GM23338 (cell line): ENCODE measurements around the gene CD47.

Source experiments
- CREB1 ChIP-seq: fragments of 250-450 bp; sonication (Bioruptor Pico); IDR thresholded peaks from 2 replicates; pipeline ENCODE4 v1.5.0; 2020; ENCODE audit warnings: low read depth, mild to moderate bottlenecking, moderate library complexity
- EZH2 ChIP-seq: fragments of 200-600 bp; sonication (generic); IDR thresholded peaks from one replicate; pipeline ENCODE4 v1.8.0; 2017; ENCODE audit warnings: antibody characterized with exemption, mild to moderate bottlenecking, low read depth; ENCODE audit not compliant: unreplicated experiment
- EZH2phosphoT487 ChIP-seq: fragments of 200-600 bp; sonication (generic); IDR thresholded peaks from one replicate; pipeline ENCODE4 v1.8.1; 2018; ENCODE audit warnings: antibody characterized with exemption; ENCODE audit not compliant: unreplicated experiment
- JUNB ChIP-seq: IDR thresholded peaks from one replicate; pipeline ENCODE4 v1.6.1; 2016; ENCODE audit warnings: antibody characterized with exemption; ENCODE audit not compliant: unreplicated experiment
- NANOG ChIP-seq: IDR thresholded peaks from 2 replicates; pipeline ENCODE4 v1.6.1; 2016; ENCODE audit warnings: antibody characterized with exemption, borderline replicate concordance
- POLR2AphosphoS5 ChIP-seq: IDR thresholded peaks from 2 replicates; pipeline ENCODE4 v1.6.1; 2016; ENCODE audit warnings: antibody characterized with exemption, low read depth
- STAT1 ChIP-seq: IDR thresholded peaks from one replicate; pipeline ENCODE4 v1.6.1; 2016; ENCODE audit warnings: antibody characterized with exemption; ENCODE audit not compliant: unreplicated experiment
- ZNF114 ChIP-seq: fragments of 250-450 bp; sonication (Bioruptor Pico); IDR thresholded peaks from 2 replicates; pipeline ENCODE4 v1.5.0; 2020; ENCODE audit warnings: mild to moderate bottlenecking, moderate library complexity
- ZNF331 ChIP-seq: fragments of 250-450 bp; sonication (Bioruptor Pico); IDR thresholded peaks from 2 replicates; pipeline ENCODE4 v1.5.0; 2020; ENCODE audit warnings: low read depth, mild to moderate bottlenecking, moderate library complexity
- TF ChIP-seq, protein P1 (sequence below), 2 experiments: fragments of 200-600 bp in 1 of 2; sonication (generic) in 1 of 2; conservative IDR thresholded peaks; 2 replicates each; pipeline versions ENCODE4 v1.5.1 to v1.6.1; 2016 to 2017; ENCODE audit warnings: antibody characterized with exemption in 2 of 2, low read depth in 2 of 2, mild to moderate bottlenecking in 2 of 2, moderate library complexity in 1 of 2
- TF ChIP-seq, protein P2 (sequence below): IDR thresholded peaks from one replicate; pipeline ENCODE4 v1.6.1; 2018; ENCODE audit warnings: antibody characterized with exemption; ENCODE audit not compliant: unreplicated experiment
- TF ChIP-seq, protein P3 (sequence below): IDR thresholded peaks from 2 replicates; pipeline ENCODE4 v1.6.1; 2016; ENCODE audit warnings: antibody characterized with exemption
- TF ChIP-seq, protein P4 (sequence below): fragments of 250-450 bp; sonication (Bioruptor Pico); IDR thresholded peaks from 2 replicates; pipeline ENCODE4 v1.5.0; 2020; ENCODE audit warnings: mild to moderate bottlenecking, moderate library complexity

DNA sequence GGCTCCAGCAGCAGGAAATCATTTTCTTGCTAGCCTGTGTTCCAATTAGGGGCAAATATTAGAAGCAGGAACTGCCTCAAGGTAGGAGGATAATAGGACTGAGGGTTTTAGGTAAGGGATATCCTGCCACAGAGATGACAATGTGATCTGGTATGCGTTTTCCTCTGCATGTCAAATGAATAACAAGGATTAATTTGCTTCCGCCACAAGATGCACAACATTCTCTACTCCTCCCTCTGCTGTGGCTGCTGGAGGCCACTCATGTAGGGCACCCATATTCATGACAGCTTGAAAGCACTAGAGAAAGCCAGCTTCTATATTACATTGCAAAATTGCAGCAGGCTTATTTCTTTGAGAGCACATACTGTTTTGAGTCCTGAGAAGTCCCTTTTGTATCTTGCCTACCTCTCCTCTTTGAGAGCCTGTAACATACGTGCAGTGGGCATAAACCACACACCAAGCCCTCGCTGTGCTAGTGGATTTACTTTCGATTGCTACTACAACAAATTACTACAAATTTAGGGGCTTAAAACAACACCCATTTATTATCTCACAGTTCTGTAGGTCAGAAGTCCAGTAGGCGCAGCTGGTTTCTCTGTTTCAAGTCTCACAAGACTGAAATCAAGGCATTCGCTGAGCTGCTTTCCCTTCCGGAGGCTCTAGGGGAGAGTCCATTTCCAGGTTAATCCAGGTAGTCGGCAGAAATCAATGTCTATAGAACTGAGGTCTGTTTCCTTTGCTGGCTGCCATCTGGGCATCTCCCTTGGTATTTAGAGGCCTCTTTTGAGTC, 5.9 kb upstream of the CD47 start:
- TF ChIP-seq CREB1 (CRISPR knock-in tag) (no peak), POLR2AphosphoS5 (no peak), ZNF114 (CRISPR knock-in tag) (no peak), EZH2phosphoT487 (no peak), EZH2 (no peak), JUNB (no peak), ZNF331 (CRISPR knock-in tag) (no peak), NANOG (no peak), STAT1 (no peak)
- TF ChIP-seq, protein P1, sequence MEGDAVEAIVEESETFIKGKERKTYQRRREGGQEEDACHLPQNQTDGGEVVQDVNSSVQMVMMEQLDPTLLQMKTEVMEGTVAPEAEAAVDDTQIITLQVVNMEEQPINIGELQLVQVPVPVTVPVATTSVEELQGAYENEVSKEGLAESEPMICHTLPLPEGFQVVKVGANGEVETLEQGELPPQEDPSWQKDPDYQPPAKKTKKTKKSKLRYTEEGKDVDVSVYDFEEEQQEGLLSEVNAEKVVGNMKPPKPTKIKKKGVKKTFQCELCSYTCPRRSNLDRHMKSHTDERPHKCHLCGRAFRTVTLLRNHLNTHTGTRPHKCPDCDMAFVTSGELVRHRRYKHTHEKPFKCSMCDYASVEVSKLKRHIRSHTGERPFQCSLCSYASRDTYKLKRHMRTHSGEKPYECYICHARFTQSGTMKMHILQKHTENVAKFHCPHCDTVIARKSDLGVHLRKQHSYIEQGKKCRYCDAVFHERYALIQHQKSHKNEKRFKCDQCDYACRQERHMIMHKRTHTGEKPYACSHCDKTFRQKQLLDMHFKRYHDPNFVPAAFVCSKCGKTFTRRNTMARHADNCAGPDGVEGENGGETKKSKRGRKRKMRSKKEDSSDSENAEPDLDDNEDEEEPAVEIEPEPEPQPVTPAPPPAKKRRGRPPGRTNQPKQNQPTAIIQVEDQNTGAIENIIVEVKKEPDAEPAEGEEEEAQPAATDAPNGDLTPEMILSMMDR (conservative IDR thresholded peaks at IDR 0.05; ENCODE audit: low read depth in 2 of 2) = no peak
- TF ChIP-seq, protein P2, sequence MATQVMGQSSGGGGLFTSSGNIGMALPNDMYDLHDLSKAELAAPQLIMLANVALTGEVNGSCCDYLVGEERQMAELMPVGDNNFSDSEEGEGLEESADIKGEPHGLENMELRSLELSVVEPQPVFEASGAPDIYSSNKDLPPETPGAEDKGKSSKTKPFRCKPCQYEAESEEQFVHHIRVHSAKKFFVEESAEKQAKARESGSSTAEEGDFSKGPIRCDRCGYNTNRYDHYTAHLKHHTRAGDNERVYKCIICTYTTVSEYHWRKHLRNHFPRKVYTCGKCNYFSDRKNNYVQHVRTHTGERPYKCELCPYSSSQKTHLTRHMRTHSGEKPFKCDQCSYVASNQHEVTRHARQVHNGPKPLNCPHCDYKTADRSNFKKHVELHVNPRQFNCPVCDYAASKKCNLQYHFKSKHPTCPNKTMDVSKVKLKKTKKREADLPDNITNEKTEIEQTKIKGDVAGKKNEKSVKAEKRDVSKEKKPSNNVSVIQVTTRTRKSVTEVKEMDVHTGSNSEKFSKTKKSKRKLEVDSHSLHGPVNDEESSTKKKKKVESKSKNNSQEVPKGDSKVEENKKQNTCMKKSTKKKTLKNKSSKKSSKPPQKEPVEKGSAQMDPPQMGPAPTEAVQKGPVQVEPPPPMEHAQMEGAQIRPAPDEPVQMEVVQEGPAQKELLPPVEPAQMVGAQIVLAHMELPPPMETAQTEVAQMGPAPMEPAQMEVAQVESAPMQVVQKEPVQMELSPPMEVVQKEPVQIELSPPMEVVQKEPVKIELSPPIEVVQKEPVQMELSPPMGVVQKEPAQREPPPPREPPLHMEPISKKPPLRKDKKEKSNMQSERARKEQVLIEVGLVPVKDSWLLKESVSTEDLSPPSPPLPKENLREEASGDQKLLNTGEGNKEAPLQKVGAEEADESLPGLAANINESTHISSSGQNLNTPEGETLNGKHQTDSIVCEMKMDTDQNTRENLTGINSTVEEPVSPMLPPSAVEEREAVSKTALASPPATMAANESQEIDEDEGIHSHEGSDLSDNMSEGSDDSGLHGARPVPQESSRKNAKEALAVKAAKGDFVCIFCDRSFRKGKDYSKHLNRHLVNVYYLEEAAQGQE = no peak
- TF ChIP-seq, protein P3, sequence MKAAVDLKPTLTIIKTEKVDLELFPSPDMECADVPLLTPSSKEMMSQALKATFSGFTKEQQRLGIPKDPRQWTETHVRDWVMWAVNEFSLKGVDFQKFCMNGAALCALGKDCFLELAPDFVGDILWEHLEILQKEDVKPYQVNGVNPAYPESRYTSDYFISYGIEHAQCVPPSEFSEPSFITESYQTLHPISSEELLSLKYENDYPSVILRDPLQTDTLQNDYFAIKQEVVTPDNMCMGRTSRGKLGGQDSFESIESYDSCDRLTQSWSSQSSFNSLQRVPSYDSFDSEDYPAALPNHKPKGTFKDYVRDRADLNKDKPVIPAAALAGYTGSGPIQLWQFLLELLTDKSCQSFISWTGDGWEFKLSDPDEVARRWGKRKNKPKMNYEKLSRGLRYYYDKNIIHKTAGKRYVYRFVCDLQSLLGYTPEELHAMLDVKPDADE = no peak
- TF ChIP-seq, protein P4, sequence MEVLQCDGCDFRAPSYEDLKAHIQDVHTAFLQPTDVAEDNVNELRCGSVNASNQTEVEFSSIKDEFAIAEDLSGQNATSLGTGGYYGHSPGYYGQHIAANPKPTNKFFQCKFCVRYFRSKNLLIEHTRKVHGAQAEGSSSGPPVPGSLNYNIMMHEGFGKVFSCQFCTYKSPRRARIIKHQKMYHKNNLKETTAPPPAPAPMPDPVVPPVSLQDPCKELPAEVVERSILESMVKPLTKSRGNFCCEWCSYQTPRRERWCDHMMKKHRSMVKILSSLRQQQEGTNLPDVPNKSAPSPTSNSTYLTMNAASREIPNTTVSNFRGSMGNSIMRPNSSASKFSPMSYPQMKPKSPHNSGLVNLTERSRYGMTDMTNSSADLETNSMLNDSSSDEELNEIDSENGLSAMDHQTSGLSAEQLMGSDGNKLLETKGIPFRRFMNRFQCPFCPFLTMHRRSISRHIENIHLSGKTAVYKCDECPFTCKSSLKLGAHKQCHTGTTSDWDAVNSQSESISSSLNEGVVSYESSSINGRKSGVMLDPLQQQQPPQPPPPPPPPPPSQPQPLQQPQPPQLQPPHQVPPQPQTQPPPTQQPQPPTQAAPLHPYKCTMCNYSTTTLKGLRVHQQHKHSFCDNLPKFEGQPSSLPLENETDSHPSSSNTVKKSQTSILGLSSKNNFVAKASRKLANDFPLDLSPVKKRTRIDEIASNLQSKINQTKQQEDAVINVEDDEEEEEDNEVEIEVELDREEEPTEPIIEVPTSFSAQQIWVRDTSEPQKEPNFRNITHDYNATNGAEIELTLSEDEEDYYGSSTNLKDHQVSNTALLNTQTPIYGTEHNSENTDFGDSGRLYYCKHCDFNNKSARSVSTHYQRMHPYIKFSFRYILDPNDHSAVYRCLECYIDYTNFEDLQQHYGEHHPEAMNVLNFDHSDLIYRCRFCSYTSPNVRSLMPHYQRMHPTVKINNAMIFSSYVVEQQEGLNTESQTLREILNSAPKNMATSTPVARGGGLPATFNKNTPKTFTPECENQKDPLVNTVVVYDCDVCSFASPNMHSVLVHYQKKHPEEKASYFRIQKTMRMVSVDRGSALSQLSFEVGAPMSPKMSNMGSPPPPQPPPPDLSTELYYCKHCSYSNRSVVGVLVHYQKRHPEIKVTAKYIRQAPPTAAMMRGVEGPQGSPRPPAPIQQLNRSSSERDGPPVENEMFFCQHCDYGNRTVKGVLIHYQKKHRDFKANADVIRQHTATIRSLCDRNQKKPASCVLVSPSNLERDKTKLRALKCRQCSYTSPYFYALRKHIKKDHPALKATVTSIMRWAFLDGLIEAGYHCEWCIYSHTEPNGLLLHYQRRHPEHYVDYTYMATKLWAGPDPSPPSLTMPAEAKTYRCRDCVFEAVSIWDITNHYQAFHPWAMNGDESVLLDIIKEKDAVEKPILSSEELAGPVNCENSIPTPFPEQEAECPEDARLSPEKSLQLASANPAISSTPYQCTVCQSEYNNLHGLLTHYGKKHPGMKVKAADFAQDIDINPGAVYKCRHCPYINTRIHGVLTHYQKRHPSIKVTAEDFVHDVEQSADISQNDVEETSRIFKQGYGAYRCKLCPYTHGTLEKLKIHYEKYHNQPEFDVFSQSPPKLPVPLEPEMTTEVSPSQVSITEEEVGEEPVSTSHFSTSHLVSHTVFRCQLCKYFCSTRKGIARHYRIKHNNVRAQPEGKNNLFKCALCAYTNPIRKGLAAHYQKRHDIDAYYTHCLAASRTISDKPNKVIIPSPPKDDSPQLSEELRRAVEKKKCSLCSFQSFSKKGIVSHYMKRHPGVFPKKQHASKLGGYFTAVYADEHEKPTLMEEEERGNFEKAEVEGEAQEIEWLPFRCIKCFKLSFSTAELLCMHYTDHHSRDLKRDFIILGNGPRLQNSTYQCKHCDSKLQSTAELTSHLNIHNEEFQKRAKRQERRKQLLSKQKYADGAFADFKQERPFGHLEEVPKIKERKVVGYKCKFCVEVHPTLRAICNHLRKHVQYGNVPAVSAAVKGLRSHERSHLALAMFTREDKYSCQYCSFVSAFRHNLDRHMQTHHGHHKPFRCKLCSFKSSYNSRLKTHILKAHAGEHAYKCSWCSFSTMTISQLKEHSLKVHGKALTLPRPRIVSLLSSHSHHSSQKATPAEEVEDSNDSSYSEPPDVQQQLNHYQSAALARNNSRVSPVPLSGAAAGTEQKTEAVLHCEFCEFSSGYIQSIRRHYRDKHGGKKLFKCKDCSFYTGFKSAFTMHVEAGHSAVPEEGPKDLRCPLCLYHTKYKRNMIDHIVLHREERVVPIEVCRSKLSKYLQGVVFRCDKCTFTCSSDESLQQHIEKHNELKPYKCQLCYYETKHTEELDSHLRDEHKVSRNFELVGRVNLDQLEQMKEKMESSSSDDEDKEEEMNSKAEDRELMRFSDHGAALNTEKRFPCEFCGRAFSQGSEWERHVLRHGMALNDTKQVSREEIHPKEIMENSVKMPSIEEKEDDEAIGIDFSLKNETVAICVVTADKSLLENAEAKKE (CRISPR knock-in tag) = no peak
